ENCODE results near the gene FBXO40. TPM values are rescaled to one million over a fixed set of nuclear protein-coding genes. Genes with fewer than 3 reads are reported as not detected.

The FBXO40 gene
- total and polyA plus RNA-seq, 2 of the 8 experiments (the other 6 are each of a cell fraction or from before 2014, with no cell fraction given) = 0.03 TPM; not detected in 1

DNA sequence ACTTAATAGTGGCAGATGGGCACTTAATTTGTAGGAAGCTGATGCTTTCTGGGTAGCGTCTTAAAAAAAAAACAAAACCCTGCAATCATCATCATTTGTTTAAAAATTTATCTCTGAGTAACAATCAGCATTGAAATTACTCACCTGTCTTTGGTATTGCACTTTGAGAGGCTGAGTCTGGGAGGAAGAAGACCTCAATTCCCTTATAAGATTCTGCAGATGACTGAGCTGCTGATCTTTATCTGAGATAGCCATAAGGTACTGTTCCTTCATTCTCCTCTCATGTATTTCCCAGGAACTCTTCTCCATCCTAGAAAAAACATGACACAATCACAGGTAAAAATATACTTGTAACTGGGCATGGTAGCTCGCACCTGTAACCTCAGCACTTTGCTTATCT is 84.0 kb downstream of the FBXO40 start (continued):
- TF ChIP-seq CEBPB (IDR thresholded peaks at IDR 0.05; ENCODE audit: low read depth, low read length) (no peak), SIN3A (conservative IDR thresholded peaks at IDR 0.05 in 1 of 2, IDR thresholded peaks at IDR 0.05 in 1 of 2; ENCODE audit: low read depth in 1 of 2, low read length in 2 of 2) (no peak), MAFK (IDR thresholded peaks at IDR 0.05; ENCODE audit: low read depth, low read length) (no peak), RBBP5 (IDR thresholded peaks at IDR 0.05; ENCODE audit: borderline replicate concordance, low read depth, low read length) (no peak), SIRT6 (IDR thresholded peaks at IDR 0.05; ENCODE audit: low read length) (no peak)

Small RNA genes lying within 50 kb of the gene (small RNA-seq; reads per million reads assigned to genes)
- not detected for gene RNU4-62P (ENCODE audit: insufficient read depth)

Other genes starting within 250 kb of the FBXO40 start
- gene POLQ, start 47.4 kb upstream of the FBXO40 start, total RNA-seq (2021; fragmentation: NEBNext Ultra II Directional; extraction: Animal tissue kit (Norgen Biotek cat#: 25700)) = 15.3 and 16.1 TPM in 2 replicates
- 2.5 and 3.6 TPM in 2 replicates for gene POLQ, start 47.4 kb upstream of the FBXO40 start, polyA plus RNA-seq (2011; rRNA removed)
- not detected in 2 replicates for gene ARGFX, start 25.4 kb upstream of the FBXO40 start, total RNA-seq (2021; fragmentation: NEBNext Ultra II Directional; extraction: Animal tissue kit (Norgen Biotek cat#: 25700))
- not detected in 2 replicates for gene ARGFX, start 25.4 kb upstream of the FBXO40 start, polyA plus RNA-seq (2011; rRNA removed)
- 0.86 and 1.3 TPM in 2 replicates for gene HCLS1, start 67.5 kb downstream of the FBXO40 start, total RNA-seq (2021; fragmentation: NEBNext Ultra II Directional; extraction: Animal tissue kit (Norgen Biotek cat#: 25700))
- 0.46 and 0.53 TPM in 2 replicates for gene HCLS1, start 67.5 kb downstream of the FBXO40 start, polyA plus RNA-seq (2011; rRNA removed)
- gene GOLGB1, start 156.4 kb downstream of the FBXO40 start, total RNA-seq (2021; fragmentation: NEBNext Ultra II Directional; extraction: Animal tissue kit (Norgen Biotek cat#: 25700)) = 27.3 and 28.5 TPM in 2 replicates
- gene GOLGB1, start 156.4 kb downstream of the FBXO40 start, polyA plus RNA-seq (2011; rRNA removed) = 3.9 and 5.9 TPM in 2 replicates
- 28.9 and 31.2 TPM in 2 replicates for gene IQCB1, start 241.7 kb downstream of the FBXO40 start, total RNA-seq (2021; fragmentation: NEBNext Ultra II Directional; extraction: Animal tissue kit (Norgen Biotek cat#: 25700))
- gene IQCB1, start 241.7 kb downstream of the FBXO40 start, polyA plus RNA-seq (2011; rRNA removed) = 10.7 and 21.7 TPM in 2 replicates
- 6.0 and 6.6 TPM in 2 replicates for gene EAF2, start 241.8 kb downstream of the FBXO40 start, total RNA-seq (2021; fragmentation: NEBNext Ultra II Directional; extraction: Animal tissue kit (Norgen Biotek cat#: 25700))
- gene EAF2, start 241.8 kb downstream of the FBXO40 start, polyA plus RNA-seq (2011; rRNA removed) = 2.0 and 3.6 TPM in 2 replicates